Measurements from ENCODE around the gene SCGB2A2.

DNA sequence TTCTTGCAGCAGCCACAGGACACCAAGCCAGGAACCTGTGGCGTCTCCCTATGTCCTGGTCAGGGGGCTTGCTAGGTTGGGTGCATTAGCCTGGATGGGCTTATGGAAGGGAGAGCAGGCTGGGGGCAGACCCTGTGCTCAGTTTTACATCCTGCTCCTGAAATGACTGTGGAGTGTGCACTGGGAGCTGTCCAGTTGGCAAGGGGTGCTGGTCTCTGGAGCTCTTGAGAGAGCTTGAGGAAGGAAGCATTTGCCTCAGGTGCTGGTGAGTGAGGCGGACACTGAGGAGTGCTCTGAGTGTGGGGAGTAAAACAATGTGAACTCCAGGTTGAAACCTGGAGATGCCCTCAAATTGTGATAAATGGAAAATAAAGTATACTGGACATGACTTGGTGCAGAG, 25.5 kb downstream of the SCGB2A2 start:
- TF ChIP-seq, protein P1, sequence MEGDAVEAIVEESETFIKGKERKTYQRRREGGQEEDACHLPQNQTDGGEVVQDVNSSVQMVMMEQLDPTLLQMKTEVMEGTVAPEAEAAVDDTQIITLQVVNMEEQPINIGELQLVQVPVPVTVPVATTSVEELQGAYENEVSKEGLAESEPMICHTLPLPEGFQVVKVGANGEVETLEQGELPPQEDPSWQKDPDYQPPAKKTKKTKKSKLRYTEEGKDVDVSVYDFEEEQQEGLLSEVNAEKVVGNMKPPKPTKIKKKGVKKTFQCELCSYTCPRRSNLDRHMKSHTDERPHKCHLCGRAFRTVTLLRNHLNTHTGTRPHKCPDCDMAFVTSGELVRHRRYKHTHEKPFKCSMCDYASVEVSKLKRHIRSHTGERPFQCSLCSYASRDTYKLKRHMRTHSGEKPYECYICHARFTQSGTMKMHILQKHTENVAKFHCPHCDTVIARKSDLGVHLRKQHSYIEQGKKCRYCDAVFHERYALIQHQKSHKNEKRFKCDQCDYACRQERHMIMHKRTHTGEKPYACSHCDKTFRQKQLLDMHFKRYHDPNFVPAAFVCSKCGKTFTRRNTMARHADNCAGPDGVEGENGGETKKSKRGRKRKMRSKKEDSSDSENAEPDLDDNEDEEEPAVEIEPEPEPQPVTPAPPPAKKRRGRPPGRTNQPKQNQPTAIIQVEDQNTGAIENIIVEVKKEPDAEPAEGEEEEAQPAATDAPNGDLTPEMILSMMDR (IDR thresholded peaks at IDR 0.05), result no peak
- no peak for TF ChIP-seq POLR2A (IDR thresholded peaks at IDR 0.05)
